HUDEP-2 (cell line): ENCODE measurements around the gene DNAL1.
A peak's percentile ranks its signal among the peaks of the same experiment; 100 is the strongest.

Source experiments
- DNase-seq, 76 experiments: peaks; one replicate each; lab custom pipeline; 2025; ENCODE audit not compliant: unreplicated experiment in 76 of 76; lab: John Stamatoyannopoulos, UW

DNAL1 gene

GRCh38 chr14:73741386-73741875, 96.6 kb downstream of the DNAL1 start:
- peak in 75 of 76 experiments; percentile 28 to 97 (median 93) for DNase-seq

GRCh38 chr14:73741876-73742519, 97.2 kb downstream of the DNAL1 start:
- DNase-seq = peak in 57 of 76 experiments; percentile 13 to 82 (median 51)

- DNase-seq = peak in 4 of 76 experiments; percentile 38 to 54 (median 42)
Measured at GRCh38 chr14:73742520-73743238, 97.9 kb downstream of the DNAL1 start.

GRCh38 chr14:73743431-73743931, 98.7 kb downstream of the DNAL1 start:
- peak in 10 of 76 experiments; percentile 11 to 40 (median 22) for DNase-seq

- DNase-seq = peak in 4 of 76 experiments; percentile 9 to 47 (median 24)
Measured at GRCh38 chr14:73744175-73744867, 99.5 kb downstream of the DNAL1 start.

GRCh38 chr14:73744874-73745529, 100.2 kb downstream of the DNAL1 start:
- peak in 1 of 76 experiments; percentile 27 for DNase-seq

GRCh38 chr14:73745571-73746519, 101.1 kb downstream of the DNAL1 start:
- DNase-seq = no peak

- DNase-seq = peak in 2 of 76 experiments; percentile 16
Measured at GRCh38 chr14:73746520-73747378, 102.0 kb downstream of the DNAL1 start.

- peak in 5 of 76 experiments; percentile 13 to 45 (median 40) for DNase-seq
Measured at GRCh38 chr14:73747379-73748211, 102.8 kb downstream of the DNAL1 start.

GRCh38 chr14:73748858-73749357, 104.1 kb downstream of the DNAL1 start:
- no peak for DNase-seq

GRCh38 chr14:73749706-73750530, 105.1 kb downstream of the DNAL1 start:
- no peak for DNase-seq

GRCh38 chr14:73750531-73750901, 105.7 kb downstream of the DNAL1 start:
- DNase-seq = no peak

GRCh38 chr14:73751157-73751691, 106.4 kb downstream of the DNAL1 start:
- no peak for DNase-seq

GRCh38 chr14:73752297-73752992, 107.7 kb downstream of the DNAL1 start:
- peak in 52 of 76 experiments; percentile 18 to 79 (median 50) for DNase-seq
